H7 (cell line): Measurements from ENCODE around the gene CSAD. TPM values are rescaled to one million over a fixed set of nuclear protein-coding genes. Genes with fewer than 3 reads are reported as not detected.
A peak's percentile ranks its signal among the peaks of the same experiment; 100 is the strongest.
"Not testable (repeated sequence)": the region's sequence is repeated elsewhere in the genome, so short reads cannot be mapped to it uniquely, and the experiment has no call there.

ENCODE experiments used
- DNase-seq: peaks from one replicate; pipeline ENCODE4 v3.0.0; 2012
- H3K27me3 ChIP-seq: 2 replicates; pipeline ENCODE4 v1.6.0; 2011; ENCODE audit warnings: mild to moderate bottlenecking, low read length; ENCODE audit not compliant: control insufficient read depth, insufficient read depth
- H3K36me3 ChIP-seq: replicated peaks from 2 replicates; pipeline ENCODE4 v1.5.1; 2011; ENCODE audit warnings: low read length; ENCODE audit not compliant: control insufficient read depth, insufficient read depth
- H3K4me3 ChIP-seq: 2 replicates; pipeline ENCODE4 v1.5.1; 2011; ENCODE audit warnings: low read depth, mild to moderate bottlenecking, control low read depth, low read length, moderate library complexity; ENCODE audit not compliant: insufficient read depth
- total RNA-seq: library from RNA; depleted of rRNA; stranded (reverse); fragments of >200 nt; shearing (Covaris generic); gene quantifications from 2 replicates; pipeline ENCODE4 v1.2.3, GENCODE V29; 2014

Gene CSAD
- total RNA-seq, 1 experiment from 2014 or later: 3.0 TPM

- DNase-seq: peak; percentile 86
Measured at GRCh38 chr12:53211476-53212381, 31.0 kb upstream of the CSAD start.

DNA sequence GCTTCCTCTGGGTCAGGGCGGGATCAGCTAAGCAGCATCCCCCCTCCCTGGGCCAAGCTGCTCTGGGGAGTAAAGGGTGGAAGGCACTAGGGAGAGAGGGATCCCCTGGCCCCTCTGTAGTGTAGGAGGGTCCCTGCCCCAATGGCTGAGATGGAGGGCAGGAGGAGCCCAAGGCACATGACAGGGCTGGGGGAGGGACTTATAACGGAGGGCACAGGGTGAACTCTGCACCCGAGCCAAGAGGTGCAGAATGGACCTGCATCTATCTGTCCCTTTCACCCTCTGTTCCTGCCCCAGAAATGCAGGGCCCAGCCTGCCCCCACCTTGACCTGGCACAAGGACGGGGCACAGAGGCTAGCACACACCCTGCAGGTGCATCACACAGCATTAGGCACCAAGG lies 30.1 kb upstream of the CSAD start:
- Histone ChIP-seq H3K36me3 (peaks cover 16% of the 10 kb centered on the region), H3K27me3 (no peaks in the 10 kb centered on the region; the same call in 1 of the 2 replicates), H3K4me3 (no peak overlapping the region)
- no peak for DNase-seq

More at GRCh38 chr12:53211476-53212381, 31.0 kb upstream of the CSAD start:
- Histone ChIP-seq H3K4me3 (no peak overlapping the region), H3K36me3 (peaks cover 16% of the 10 kb centered on the region), H3K27me3 (no peaks in the 10 kb centered on the region)

DNA sequence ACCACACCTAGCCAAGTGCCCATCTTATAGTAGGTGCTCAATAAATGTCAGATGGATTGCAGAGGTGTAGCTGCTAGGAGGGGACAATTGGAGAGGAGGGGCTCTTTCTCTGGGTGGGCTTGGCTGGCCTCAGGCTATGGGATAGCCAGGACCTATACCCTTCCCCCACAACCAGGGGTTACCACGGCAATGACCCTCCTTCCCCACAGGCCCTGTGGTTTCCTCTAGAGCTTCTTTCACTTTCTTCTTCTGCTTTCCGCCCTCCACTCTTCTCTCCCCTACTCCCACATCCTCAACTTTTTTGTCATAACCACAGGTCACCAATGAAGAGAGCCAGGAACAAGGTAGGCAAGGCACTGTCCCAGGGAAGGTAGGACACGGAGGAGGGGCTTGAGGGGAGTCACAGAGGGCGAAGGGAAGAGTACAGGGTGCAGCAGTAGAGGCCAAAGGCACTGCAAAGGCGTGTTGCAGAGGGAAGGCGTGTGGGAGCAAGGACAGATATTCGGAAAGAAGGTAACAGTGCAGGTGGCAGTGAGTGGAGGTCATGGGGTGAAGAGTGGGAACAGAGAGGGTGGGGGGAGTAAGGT lies 28.2 kb upstream of the CSAD start:
- Histone ChIP-seq H3K27me3 (no peaks in the 10 kb centered on the region; the same call in 1 of the 2 replicates), H3K36me3 (peaks cover 14% of the 10 kb centered on the region), H3K4me3 (no peak overlapping the region)
- DNase-seq: no peak

GRCh38 chr12:53208435-53208834 lies 27.7 kb upstream of the CSAD start:
- DNase-seq: no peak
- Histone ChIP-seq H3K27me3 (no peaks in the 10 kb centered on the region; the same call in 1 of the 2 replicates), H3K4me3 (no peak overlapping the region), H3K36me3 (peaks cover 12% of the 10 kb centered on the region)

DNA sequence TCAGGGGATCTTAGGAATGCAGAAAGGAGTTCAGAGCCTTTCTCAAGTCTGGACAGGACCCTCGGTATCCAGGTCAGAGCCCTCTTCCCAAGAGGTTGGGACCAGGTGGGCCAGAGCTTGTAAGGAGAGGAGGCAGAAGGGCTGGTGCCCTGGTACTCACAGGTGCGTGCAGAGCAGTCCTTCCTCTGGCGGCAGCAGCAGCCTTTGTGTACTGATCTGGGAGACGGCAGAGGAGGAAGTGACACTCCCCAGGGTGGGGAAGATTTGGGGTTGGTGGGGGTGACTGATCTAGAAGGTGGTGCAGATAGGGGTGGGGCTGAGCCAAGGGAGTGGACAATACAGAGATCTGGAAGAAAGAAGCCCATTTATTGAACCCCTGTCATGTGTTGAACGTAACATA lies 26.3 kb upstream of the CSAD start, which contains the start of gene ITGB7:
ITGB7 (minus strand) TSS at position 210 of the 400 bp plus-strand sequence. CDS start 6,808 bp downstream, outside the sequence.
- Histone ChIP-seq H3K36me3 (peaks cover 8% of the 10 kb centered on the region), H3K27me3 (no peaks in the 10 kb centered on the region; the same call in 1 of the 2 replicates), H3K4me3 (no peak within 1 kb of the TSS)
- no peak for DNase-seq

DNA sequence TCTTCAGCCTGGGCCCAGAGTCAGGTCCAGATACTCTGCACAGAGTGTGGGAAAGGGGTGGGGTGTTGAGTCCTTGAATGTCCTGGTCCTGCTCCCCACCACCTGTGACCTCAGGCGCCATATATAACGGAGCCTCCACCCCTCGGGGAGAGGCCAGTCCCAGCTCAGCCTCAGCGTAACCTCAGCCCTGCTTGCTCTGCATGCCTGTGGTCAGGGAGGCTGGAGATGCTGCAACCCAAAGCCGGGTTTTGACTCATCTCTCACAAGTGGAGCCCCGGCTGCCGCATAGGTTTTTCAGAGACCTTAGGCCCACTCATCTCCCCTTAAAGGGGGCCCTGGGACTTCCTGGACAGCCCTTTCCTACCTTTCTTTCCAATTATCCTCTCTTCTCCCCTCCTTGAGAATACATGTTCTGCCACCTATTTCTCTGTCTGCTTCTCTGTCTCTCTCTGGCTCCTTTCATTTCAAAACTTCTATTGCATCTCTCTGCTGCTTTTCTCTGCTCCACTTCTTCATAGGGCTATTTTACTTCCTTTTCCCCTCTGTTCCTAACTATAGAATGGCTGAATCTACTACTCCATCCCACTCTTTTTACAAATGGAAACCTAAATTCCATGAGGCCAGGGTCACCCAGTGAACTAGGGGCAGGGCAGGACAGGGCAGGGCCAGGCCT lies 25.2 kb upstream of the CSAD start:
- Histone ChIP-seq H3K27me3 (no peaks in the 10 kb centered on the region; the same call in 1 of the 2 replicates), H3K36me3 (no peaks in the 10 kb centered on the region), H3K4me3 (no peak overlapping the region)
- DNase-seq: no peak

GRCh38 chr12:53204351-53204750 lies 23.6 kb upstream of the CSAD start:
- no peak overlapping the region for H3K4me3 ChIP-seq
- H3K36me3 ChIP-seq: no peaks in the 10 kb centered on the region
- DNase-seq: no peak
- peaks cover 4% of the 10 kb centered on the region; the same call in 1 of the 2 replicates for H3K27me3 ChIP-seq

GRCh38 chr12:53202316-53202715 lies 21.6 kb upstream of the CSAD start:
- not testable (repeated sequence) for DNase-seq, H3K4me3 ChIP-seq, H3K36me3 ChIP-seq
- H3K27me3 ChIP-seq: peaks cover 19% of the 10 kb centered on the region

GRCh38 chr12:53201639-53202038 lies 20.9 kb upstream of the CSAD start:
- Histone ChIP-seq H3K4me3 (no peak overlapping the region), H3K36me3 (no peaks in the 10 kb centered on the region), H3K27me3 (peaks cover 24% of the 10 kb centered on the region)
- DNase-seq: no peak

DNA sequence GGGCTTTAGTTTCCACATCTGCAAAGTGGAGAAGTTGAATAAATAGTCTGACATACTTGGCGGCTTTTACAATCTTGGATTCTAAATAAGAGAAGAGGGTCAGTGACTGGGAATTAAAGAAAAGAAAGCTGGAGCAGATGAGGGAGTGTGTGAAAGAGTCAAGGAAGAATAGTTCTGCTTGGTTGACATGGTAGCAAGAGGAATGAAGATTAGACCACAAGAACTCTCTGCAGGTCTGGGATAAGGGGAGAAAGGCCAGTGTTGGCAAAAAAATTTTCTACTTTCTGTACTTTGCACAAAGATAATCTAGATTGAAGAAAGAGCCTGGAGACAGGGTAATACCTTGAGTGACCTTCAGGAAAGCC lies 20.4 kb upstream of the CSAD start:
- DNase-seq: no peak
- Histone ChIP-seq H3K27me3 (peaks cover 27% of the 10 kb centered on the region), H3K4me3 (no peak overlapping the region), H3K36me3 (no peaks in the 10 kb centered on the region)

GRCh38 chr12:53200458-53201176 lies 19.9 kb upstream of the CSAD start:
- DNase-seq: no peak
- Histone ChIP-seq H3K27me3 (peaks cover 32% of the 10 kb centered on the region), H3K4me3 (no peak overlapping the region), H3K36me3 (no peaks in the 10 kb centered on the region)

- DNase-seq: no peak
- Histone ChIP-seq H3K36me3 (no peaks in the 10 kb centered on the region), H3K4me3 (no peak overlapping the region), H3K27me3 (peaks cover 35% of the 10 kb centered on the region)
Measured at GRCh38 chr12:53200107-53200457, 19.4 kb upstream of the CSAD start.

GRCh38 chr12:53199700-53200099 lies 19.0 kb upstream of the CSAD start:
- H3K4me3 ChIP-seq: no peak overlapping the region
- H3K27me3 ChIP-seq: peaks cover 37% of the 10 kb centered on the region
- DNase-seq: no peak
- H3K36me3 ChIP-seq: no peaks in the 10 kb centered on the region

DNA sequence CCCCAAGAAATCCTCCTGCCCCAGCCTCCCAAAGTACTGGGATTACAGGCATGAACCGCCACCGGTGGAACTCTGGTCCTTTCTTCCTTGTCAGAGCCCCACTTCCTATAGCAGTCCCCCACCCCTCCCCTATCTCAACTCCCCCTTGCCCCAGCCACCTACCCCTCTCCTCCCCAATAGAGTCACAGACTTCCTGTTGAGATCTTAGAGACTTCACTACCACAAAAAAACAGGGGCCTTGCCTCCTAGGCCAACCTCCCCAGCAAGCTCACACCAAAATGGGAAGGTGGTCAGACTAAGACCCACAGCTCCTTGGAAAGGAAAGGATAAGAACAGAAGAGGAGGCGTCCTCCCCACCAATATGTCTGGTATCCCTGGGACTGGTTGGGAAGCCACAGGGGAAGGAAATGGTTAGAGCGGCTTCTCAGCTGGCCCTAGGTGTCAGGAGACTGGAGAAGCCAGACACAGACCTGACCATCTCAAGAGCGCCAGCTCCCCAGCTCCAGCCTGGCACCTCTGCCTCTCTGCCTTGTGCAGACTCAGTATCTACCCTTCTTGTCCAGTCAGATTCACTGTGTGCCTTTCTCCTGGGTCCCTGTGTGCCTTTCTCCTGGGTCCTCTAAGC lies 17.9 kb upstream of the CSAD start:
- no peak overlapping the region for H3K4me3 ChIP-seq
- peaks cover 46% of the 10 kb centered on the region for H3K27me3 ChIP-seq
- DNase-seq: no peak
- H3K36me3 ChIP-seq: no peaks in the 10 kb centered on the region
